Neural cell (in vitro differentiated cells): ENCODE data around the gene FBXO10.

Experiments
- CTCF ChIP-seq: fragments of 450-650 bp; IDR thresholded peaks from 2 replicates; pipeline ENCODE4 v1.5.1; 2014; ENCODE audit warnings: antibody characterized with exemption, mild to moderate bottlenecking, moderate library complexity; ENCODE audit not compliant: poor library complexity, severe bottlenecking
- EP300 ChIP-seq: fragments of 450-650 bp; conservative IDR thresholded peaks from 2 replicates; pipeline ENCODE4 v1.6.1; 2014; ENCODE audit warnings: antibody characterized with exemption, mild to moderate bottlenecking, moderate library complexity; ENCODE audit not compliant: poor library complexity, severe bottlenecking
- EZH2 ChIP-seq: fragments of 200-600, 300-800 bp; shearing (Covaris generic), sonication (generic); IDR thresholded peaks from 2 replicates; pipeline ENCODE4 v1.6.1; 2014; ENCODE audit warnings: antibody characterized with exemption, low read length, borderline replicate concordance, mild to moderate bottlenecking; ENCODE audit not compliant: insufficient read depth, poor library complexity, severe bottlenecking
- POLR2AphosphoS5 ChIP-seq: IDR thresholded peaks from 2 replicates; pipeline ENCODE4 v1.6.1; 2012
- RAD21 ChIP-seq: fragments of 450-650 bp; conservative IDR thresholded peaks from 2 replicates; pipeline ENCODE4 v1.6.1; 2014; ENCODE audit warnings: antibody characterized with exemption, mild to moderate bottlenecking, moderate library complexity
- REST ChIP-seq: IDR thresholded peaks from 2 replicates; pipeline ENCODE4 v1.6.1; 2012; ENCODE audit warnings: borderline replicate concordance
- TAF1 ChIP-seq: IDR thresholded peaks from 2 replicates; pipeline ENCODE4 v1.6.1; 2012; ENCODE audit warnings: low read depth

GRCh38 chr9:37542488-37542887, 33.7 kb downstream of the FBXO10 start:
- no peak for TF ChIP-seq EP300
- TF ChIP-seq RAD21, result no peak
- TF ChIP-seq TAF1, result no peak
- no peak for TF ChIP-seq CTCF
- TF ChIP-seq REST, result no peak
- TF ChIP-seq EZH2, result no peak
- TF ChIP-seq POLR2AphosphoS5, result no peak
